IMR-90 (cell line): ENCODE data around the gene SIAH3.

ENCODE experiments used
- CEBPB ChIP-seq: IDR thresholded peaks from 2 replicates; pipeline ENCODE4 v1.6.1; 2012; ENCODE audit warnings: low read depth, low read length, improper control_type of control experiment
- CHD1 ChIP-seq: IDR thresholded peaks from 2 replicates; pipeline ENCODE4 v1.6.1; 2012; ENCODE audit warnings: low read depth, low read length, improper control_type of control experiment
- CTCF ChIP-seq: conservative IDR thresholded peaks from 2 replicates; pipeline ENCODE4 v1.5.1; 2012; ENCODE audit warnings: mild to moderate bottlenecking, low read depth, low read length, improper control_type of control experiment
- ELK1 ChIP-seq: fragments of 150-350 bp; IDR thresholded peaks from 2 replicates; pipeline ENCODE4 v1.6.1; 2016; ENCODE audit warnings: low read depth, mild to moderate bottlenecking, low read length, moderate library complexity, borderline replicate concordance
- FOS ChIP-seq: fragments of 150-350 bp; IDR thresholded peaks from 2 replicates; pipeline ENCODE4 v1.6.1; 2016; ENCODE audit warnings: low read depth, low read length
- MAFK ChIP-seq: IDR thresholded peaks from 2 replicates; pipeline ENCODE4 v1.6.1; 2012; ENCODE audit warnings: low read depth, low read length, improper control_type of control experiment
- MAZ ChIP-seq: IDR thresholded peaks from 2 replicates; pipeline ENCODE4 v1.6.1; 2012; ENCODE audit warnings: low read depth, mild to moderate bottlenecking, low read length, improper control_type of control experiment, moderate library complexity, borderline replicate concordance
- MXI1 ChIP-seq: IDR thresholded peaks from 2 replicates; pipeline ENCODE4 v1.6.1; 2012; ENCODE audit warnings: low read depth, mild to moderate bottlenecking, low read length, moderate library complexity, borderline replicate concordance
- POLR2A ChIP-seq: IDR thresholded peaks from 2 replicates; pipeline ENCODE4 v1.6.1; 2012; ENCODE audit warnings: mild to moderate bottlenecking, low read depth, low read length
- RAD21 ChIP-seq: IDR thresholded peaks from 2 replicates; pipeline ENCODE4 v1.6.1; 2012; ENCODE audit warnings: low read length, improper control_type of control experiment
- RCOR1 ChIP-seq: IDR thresholded peaks from 2 replicates; pipeline ENCODE4 v1.6.1; 2012; ENCODE audit warnings: mild to moderate bottlenecking, low read length, improper control_type of control experiment; ENCODE audit not compliant: insufficient replicate concordance
- RFX5 ChIP-seq: IDR thresholded peaks from 2 replicates; pipeline ENCODE4 v1.8.0; 2012; ENCODE audit warnings: low read depth, mild to moderate bottlenecking, low read length, moderate library complexity
- SMC3 ChIP-seq: fragments of 150-350 bp; IDR thresholded peaks from 2 replicates; pipeline ENCODE4 v1.6.1; 2016; ENCODE audit warnings: low read depth, mild to moderate bottlenecking, antibody characterized with exemption, low read length, moderate library complexity
- USF2 ChIP-seq: fragments of 150-350 bp; IDR thresholded peaks from 2 replicates; pipeline ENCODE4 v1.6.1; 2017; ENCODE audit warnings: mild to moderate bottlenecking, antibody characterized with exemption, low read length, low read depth

- TF ChIP-seq CTCF (no peak), USF2 (no peak), POLR2A (no peak), MAFK (no peak), RAD21 (no peak), CEBPB (no peak), FOS (no peak), RCOR1 (no peak), CHD1 (no peak), SMC3 (no peak), MAZ (no peak), ELK1 (no peak), MXI1 (no peak), RFX5 (no peak)
Observed at GRCh38 chr13:45881353-45881752, 29.8 kb upstream of the SIAH3 start.
